ENCODE results near the gene CIAO1. TPM values are rescaled to one million over a fixed set of nuclear protein-coding genes. Genes with fewer than 3 reads are reported as not detected.

CIAO1 gene
- total and polyA plus RNA-seq, 2 of the 13 experiments (the other 11 are each of a cell fraction or from before 2014, with no cell fraction given), result 99.3 to 120 TPM

DNA sequence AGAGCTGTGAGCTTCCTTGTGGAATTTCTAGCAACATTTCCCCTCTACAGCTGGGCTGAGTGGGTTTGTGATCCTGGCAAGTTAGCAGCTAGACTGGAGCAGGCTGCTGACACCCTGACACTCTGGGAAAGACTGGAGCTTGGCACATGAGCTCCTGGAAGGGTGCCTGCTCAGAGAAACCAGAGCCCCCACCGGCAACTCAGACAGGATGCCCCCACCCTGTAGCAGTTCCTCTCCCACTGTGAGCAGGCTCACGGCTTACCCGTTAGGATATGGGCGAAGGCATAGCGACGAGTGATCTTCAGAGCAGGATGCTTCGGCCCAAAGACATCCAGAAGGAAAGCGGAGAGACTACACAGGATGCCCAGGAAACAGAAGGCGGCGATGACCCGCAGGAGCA, 11.5 kb upstream of the CIAO1 start:
- no peak overlapping the region for H3K9ac ChIP-seq (ENCODE audit: insufficient read depth, low read depth, low read length)
- TF ChIP-seq CBFB (CRISPR knock-in tag; IDR thresholded peaks at IDR 0.05) (no peak), CC2D1A (CRISPR knock-in tag; IDR thresholded peaks at IDR 0.05) (no peak), AGO1 (IDR thresholded peaks at IDR 0.05; ENCODE audit: low read depth, low read length, poor library complexity, severe bottlenecking) (no peak), TCF7 (IDR thresholded peaks at IDR 0.05; ENCODE audit: low read depth) (no peak), ZNF367 (CRISPR knock-in tag; IDR thresholded peaks at IDR 0.05; ENCODE audit: borderline replicate concordance) (no peak), ZNF577 (CRISPR knock-in tag; IDR thresholded peaks at IDR 0.05; ENCODE audit: borderline replicate concordance, low read depth) (no peak), NR3C1 (CRISPR knock-in tag; IDR thresholded peaks at IDR 0.05) (no peak), ZNF33B (CRISPR knock-in tag; IDR thresholded peaks at IDR 0.05) (no peak), ZNF883 (CRISPR knock-in tag; IDR thresholded peaks at IDR 0.05; ENCODE audit: not compliant biosample characterization) (no peak), ZNF605 (CRISPR knock-in tag; IDR thresholded peaks at IDR 0.05) (no peak), ZNF263 (CRISPR knock-in tag; IDR thresholded peaks at IDR 0.05) (no peak), ZNF496 (CRISPR knock-in tag; IDR thresholded peaks at IDR 0.05; ENCODE audit: insufficient replicate concordance) (no peak)
- TF ChIP-seq, protein P1, sequence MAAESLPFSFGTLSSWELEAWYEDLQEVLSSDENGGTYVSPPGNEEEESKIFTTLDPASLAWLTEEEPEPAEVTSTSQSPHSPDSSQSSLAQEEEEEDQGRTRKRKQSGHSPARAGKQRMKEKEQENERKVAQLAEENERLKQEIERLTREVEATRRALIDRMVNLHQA (CRISPR knock-in tag; IDR thresholded peaks at IDR 0.05), result no peak
- TF ChIP-seq, protein P2, sequence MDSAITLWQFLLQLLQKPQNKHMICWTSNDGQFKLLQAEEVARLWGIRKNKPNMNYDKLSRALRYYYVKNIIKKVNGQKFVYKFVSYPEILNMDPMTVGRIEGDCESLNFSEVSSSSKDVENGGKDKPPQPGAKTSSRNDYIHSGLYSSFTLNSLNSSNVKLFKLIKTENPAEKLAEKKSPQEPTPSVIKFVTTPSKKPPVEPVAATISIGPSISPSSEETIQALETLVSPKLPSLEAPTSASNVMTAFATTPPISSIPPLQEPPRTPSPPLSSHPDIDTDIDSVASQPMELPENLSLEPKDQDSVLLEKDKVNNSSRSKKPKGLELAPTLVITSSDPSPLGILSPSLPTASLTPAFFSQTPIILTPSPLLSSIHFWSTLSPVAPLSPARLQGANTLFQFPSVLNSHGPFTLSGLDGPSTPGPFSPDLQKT (CRISPR knock-in tag; IDR thresholded peaks at IDR 0.05; ENCODE audit: borderline replicate concordance), result no peak
- TF ChIP-seq, protein P3, sequence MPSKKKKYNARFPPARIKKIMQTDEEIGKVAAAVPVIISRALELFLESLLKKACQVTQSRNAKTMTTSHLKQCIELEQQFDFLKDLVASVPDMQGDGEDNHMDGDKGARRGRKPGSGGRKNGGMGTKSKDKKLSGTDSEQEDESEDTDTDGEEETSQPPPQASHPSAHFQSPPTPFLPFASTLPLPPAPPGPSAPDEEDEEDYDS (CRISPR knock-in tag; IDR thresholded peaks at IDR 0.05), result no peak
- TF ChIP-seq, protein P4, sequence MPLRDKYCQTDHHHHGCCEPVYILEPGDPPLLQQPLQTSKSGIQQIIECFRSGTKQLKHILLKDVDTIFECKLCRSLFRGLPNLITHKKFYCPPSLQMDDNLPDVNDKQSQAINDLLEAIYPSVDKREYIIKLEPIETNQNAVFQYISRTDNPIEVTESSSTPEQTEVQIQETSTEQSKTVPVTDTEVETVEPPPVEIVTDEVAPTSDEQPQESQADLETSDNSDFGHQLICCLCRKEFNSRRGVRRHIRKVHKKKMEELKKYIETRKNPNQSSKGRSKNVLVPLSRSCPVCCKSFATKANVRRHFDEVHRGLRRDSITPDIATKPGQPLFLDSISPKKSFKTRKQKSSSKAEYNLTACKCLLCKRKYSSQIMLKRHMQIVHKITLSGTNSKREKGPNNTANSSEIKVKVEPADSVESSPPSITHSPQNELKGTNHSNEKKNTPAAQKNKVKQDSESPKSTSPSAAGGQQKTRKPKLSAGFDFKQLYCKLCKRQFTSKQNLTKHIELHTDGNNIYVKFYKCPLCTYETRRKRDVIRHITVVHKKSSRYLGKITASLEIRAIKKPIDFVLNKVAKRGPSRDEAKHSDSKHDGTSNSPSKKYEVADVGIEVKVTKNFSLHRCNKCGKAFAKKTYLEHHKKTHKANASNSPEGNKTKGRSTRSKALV (CRISPR knock-in tag; IDR thresholded peaks at IDR 0.05), result no peak
- TF ChIP-seq, protein P5, sequence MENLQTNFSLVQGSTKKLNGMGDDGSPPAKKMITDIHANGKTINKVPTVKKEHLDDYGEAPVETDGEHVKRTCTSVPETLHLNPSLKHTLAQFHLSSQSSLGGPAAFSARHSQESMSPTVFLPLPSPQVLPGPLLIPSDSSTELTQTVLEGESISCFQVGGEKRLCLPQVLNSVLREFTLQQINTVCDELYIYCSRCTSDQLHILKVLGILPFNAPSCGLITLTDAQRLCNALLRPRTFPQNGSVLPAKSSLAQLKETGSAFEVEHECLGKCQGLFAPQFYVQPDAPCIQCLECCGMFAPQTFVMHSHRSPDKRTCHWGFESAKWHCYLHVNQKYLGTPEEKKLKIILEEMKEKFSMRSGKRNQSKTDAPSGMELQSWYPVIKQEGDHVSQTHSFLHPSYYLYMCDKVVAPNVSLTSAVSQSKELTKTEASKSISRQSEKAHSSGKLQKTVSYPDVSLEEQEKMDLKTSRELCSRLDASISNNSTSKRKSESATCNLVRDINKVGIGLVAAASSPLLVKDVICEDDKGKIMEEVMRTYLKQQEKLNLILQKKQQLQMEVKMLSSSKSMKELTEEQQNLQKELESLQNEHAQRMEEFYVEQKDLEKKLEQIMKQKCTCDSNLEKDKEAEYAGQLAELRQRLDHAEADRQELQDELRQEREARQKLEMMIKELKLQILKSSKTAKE (CRISPR knock-in tag; IDR thresholded peaks at IDR 0.05; ENCODE audit: borderline replicate concordance), result no peak
- TF ChIP-seq, protein P6, sequence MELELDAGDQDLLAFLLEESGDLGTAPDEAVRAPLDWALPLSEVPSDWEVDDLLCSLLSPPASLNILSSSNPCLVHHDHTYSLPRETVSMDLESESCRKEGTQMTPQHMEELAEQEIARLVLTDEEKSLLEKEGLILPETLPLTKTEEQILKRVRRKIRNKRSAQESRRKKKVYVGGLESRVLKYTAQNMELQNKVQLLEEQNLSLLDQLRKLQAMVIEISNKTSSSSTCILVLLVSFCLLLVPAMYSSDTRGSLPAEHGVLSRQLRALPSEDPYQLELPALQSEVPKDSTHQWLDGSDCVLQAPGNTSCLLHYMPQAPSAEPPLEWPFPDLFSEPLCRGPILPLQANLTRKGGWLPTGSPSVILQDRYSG (CRISPR knock-in tag; IDR thresholded peaks at IDR 0.05), result no peak
- H3K79me2 ChIP-seq (ENCODE audit: insufficient read depth, low read length), result peaks cover 29% of the 10 kb centered on the region
- ATAC-seq (no peak), DNase-seq (ENCODE audit: low spot score) (no peak), FAIRE-seq (no peak)
- H3K4me2 ChIP-seq (ENCODE audit: low read depth, low read length), result no peak overlapping the region
- in situ Hi-C loops (cut with HindIII; ENCODE audit: extremely low pct_ligation_motif_present, low pct_unique_long_range_greater_than_20kb), result no loop called here
- no peak overlapping the region for H2AFZ ChIP-seq (ENCODE audit: low read length)
- peaks cover 26 to 54% of the 10 kb centered on the region in 2 experiments for H3K36me3 ChIP-seq (replicated peaks in 1 of 2; ENCODE audit: control insufficient read depth in 1 of 2, insufficient read depth in 2 of 2, low read length in 2 of 2)
- no peak overlapping the region for H3K27ac ChIP-seq (ENCODE audit: extremely low read length, insufficient read depth, low read length)
- H4K20me1 ChIP-seq (ENCODE audit: insufficient read depth, low read length), result no peaks in the 10 kb centered on the region
- BruUV-seq (replicated peaks), result no TSS peak
- H3K27me3 ChIP-seq (ENCODE audit: control insufficient read depth in 1 of 2, insufficient read depth in 2 of 2, low read length in 2 of 2), result no peaks in the 10 kb centered on the region
- no peak overlapping the region for H3K4me3 ChIP-seq (replicated peaks in 1 of 3; ENCODE audit: insufficient read depth in 1 of 3, low read depth in 2 of 3, low read length in 3 of 3)
- 97% methylated on average over 11 of the region's 11 CpGs for WGBS (ENCODE audit: low lambda C conversion rate)
- intact Hi-C loops (cut with micrococcal nuclease; ENCODE audit: unreplicated experiment), result loop anchor here (5.0 kb wide), 1 partner anchor 253 kb away; the partner anchor contains the start of gene NEURL3
- ChIA-PET CTCF (ENCODE audit: low intra/inter-chr PET ratio, low total read pairs) (interaction anchor here (2.4 to 3.2 kb wide), 2 partner anchors 10 to 13 kb away, joined by 16 to 19 read pairs; partner anchors contain the start of genes CIAO1 and TMEM127), POLR2A (interaction anchor here (1.3 to 6.5 kb wide), 3 partner anchors 13 to 46 kb away, joined by 6 to 35 read pairs (median 9); partner anchors contain the start of genes CIAO1, STARD7 and TMEM127)
- H3K9me3 ChIP-seq (ENCODE audit: low read length), result no peaks in the 10 kb centered on the region
- peaks cover 47% of the 10 kb centered on the region for H3K4me1 ChIP-seq (ENCODE audit: insufficient read depth, low read length)

All from HepG2 (cell line).